Stimulated activated CD4-positive, alpha-beta T cell treated with anti-CD3 and anti-CD28 coated beads, Interleukin-12 subunit alpha, Interleukin-12 subunit beta, amount 100 ng/mL, for 4 hours (primary cell): ENCODE results near the gene PCGF3.
"Not testable (repeated sequence)": the region's sequence is repeated elsewhere in the genome, so short reads cannot be mapped to it uniquely, and the experiment has no call there.

Source experiments
- DNase-seq: peaks from one replicate; pipeline ENCODE4 v3.0.0-alpha.2; 2020

Gene PCGF3

DNA sequence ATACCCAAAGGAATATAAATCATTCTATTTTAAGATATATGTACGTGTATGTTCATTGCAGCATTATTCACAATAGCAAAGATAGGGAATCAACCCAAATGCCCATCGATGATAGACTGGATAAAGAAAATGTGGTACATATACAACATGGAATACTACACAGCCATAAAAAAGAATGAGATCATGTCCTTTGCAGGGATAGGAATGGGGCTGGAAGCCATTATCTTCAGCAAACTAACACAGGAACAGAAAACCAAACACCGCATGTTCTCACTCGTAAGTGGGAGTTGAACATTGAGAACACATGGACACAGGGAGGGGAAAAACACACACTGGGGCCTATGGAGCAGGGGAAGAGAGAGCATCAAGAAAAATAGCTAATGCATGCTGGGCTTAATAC is 101.3 kb downstream of the PCGF3 start:
- DNase-seq = not testable (repeated sequence)

DNA sequence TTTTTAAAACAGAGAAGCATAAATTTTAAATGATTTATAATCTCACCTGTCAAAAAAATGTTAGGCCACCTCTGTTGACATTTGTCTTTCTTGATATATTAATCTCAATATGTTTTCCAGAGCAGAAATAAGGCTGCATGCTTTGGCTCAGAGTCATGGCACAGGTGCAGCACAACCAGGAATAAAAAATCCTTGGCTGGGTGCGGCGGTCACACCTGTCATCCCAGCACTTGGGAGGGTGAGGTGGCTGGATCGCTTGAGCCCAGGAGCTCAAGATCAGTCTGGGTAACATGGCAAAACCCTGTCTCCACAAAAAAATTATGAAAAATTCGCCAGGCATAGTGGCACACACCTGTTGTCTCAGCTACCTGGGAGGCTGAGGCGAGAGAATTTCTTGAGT is 102.2 kb downstream of the PCGF3 start:
- DNase-seq = no peak

DNA sequence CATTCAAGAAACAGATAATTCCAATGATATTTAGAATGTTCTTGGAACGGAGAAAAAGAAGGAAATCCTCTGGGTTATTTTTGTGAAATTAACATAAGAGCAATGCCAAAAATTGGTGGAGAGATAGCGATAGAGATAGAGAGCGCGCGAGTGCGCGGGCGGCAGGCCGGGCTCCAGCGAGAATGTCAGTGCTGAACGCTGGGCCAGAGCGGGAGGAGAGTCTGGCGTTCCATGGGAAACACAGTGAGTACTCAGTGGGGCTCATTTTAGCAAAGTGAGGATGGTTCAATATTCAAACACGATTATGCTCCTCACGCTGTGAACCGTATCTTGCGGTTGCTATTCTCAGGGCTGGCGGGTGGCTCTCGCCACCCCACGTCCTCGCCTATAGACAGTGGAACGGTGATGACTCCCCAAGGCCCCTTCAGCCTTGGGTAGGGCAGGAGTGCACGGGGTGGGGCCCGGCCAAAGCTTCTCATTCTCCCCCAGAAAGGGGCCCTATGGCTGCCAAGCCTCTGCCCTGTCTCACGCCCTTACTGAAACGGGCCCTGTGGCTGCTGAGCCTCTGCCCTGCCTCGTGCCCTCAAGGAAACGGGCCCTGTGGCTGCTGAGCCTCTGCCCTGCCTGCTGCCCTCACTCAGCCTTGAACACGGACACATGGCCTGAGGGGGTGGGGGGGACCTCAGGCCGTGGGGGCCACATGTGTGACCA is 103.4 kb downstream of the PCGF3 start:
- no peak for DNase-seq

DNA sequence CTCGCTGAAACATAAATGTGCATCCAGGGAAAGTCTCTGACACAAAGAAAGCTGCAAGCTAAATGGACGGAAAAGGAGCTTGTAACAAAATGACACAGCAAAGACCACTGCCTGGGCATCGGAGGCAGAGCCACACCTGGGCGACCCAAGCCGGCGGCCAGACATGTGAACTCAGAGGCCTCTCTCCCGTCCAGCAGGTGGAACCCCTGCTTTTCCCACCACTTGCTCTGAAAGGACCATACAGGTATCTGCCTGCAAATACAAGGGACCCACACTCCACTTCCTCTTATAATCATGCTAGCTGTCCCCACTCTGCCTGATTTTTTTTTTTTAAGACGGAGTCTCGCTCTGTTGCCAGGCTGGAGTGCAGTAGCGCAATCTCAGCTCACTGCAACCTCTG is 108.3 kb downstream of the PCGF3 start:
- no peak for DNase-seq

DNA sequence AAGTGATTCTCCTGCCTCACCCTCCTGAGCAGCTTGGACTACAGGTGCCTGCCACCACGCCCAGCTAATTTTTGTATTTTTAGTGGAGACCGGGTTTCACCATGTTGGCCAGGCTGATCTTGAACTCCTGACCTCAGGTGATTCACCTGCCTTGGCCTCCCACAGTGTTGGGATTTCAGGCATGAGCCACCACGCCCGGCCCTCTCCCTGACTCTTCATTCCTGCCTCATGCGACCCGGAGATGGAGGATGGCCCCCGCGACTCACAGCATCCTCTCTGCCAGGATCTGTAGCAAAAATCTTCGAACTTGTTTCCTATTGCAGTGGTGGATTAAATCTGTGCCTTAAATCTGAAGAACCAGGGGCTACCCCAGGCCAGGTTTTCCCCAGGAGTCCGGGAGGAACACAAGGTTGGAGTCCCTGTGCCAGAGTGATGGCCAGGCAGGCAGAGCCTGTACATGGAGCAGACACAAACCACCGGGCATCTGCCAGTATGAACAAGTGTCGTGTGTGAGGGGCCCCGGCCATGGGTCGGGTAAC is 108.7 kb downstream of the PCGF3 start:
- DNase-seq = no peak

DNA sequence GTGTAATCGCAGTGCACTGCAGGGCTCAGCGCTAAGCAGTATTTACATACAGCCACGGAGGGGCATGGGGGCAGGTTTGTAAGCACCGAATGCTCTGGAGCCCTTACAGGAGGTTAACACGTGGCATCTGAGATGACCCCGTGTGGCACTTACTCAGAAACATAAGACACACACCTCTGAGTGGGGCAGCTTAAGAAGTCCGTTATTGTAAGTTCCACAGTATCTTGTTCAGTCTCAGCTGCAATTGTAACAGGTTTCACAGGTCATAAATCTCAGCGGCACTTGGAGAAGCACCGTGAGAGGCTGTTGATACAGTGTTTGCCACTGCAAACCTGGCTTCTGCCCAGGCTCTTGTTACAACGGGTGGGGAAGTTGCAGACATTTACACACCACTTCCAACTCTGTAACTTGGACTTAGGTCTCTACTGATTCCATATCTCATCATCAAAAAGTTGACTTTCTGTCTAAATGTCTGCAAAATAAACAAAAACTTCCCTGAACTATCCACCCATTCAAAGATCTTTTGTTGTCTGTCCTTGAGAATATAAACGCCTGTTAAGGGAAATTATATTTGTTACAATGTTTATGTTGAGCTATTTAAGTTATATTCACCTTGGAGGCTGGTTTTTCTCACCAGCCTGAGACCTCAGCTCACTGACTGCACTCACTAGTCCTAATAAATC is 110.0 kb downstream of the PCGF3 start:
- DNase-seq = no peak

DNA sequence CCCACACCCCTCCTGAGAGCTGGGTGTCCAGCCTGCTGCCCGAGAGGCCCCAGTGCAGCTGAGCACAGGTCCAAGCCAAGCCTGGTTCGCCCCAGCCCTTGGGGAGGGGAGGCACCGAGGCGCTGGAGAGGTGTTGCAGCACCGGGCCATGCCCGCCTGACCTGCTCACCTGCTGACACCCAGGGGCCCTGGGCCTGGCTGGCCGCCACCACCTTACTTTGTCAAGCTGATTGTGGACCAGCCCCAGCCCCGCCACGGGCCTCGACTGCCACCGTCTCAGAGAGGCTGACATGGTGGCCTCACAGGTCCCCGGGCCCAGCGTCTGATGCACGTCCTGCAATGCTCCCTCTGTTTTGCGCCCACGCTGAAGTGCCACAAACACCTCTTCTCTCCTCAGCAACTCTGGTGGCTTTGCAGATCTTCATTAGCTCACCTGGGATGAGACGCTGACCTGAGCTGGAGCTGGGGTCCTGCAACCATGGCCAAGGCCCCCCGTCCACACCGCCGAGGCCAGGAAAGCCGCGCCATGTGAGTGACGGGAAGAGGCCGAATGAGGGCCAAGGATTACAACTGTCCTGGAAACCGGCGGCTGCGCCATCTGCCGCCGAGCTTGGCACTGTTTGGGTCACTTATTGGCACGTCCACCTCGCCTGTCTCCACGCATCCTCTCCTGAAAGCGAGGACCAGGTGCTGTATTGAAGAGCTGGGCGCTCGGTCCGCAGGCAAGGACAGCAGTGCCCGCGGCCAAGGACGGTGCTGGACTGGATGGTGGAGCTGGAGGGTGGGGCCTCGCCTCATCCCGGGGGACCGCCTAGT is 112.7 kb downstream of the PCGF3 start:
- DNase-seq = no peak

DNA sequence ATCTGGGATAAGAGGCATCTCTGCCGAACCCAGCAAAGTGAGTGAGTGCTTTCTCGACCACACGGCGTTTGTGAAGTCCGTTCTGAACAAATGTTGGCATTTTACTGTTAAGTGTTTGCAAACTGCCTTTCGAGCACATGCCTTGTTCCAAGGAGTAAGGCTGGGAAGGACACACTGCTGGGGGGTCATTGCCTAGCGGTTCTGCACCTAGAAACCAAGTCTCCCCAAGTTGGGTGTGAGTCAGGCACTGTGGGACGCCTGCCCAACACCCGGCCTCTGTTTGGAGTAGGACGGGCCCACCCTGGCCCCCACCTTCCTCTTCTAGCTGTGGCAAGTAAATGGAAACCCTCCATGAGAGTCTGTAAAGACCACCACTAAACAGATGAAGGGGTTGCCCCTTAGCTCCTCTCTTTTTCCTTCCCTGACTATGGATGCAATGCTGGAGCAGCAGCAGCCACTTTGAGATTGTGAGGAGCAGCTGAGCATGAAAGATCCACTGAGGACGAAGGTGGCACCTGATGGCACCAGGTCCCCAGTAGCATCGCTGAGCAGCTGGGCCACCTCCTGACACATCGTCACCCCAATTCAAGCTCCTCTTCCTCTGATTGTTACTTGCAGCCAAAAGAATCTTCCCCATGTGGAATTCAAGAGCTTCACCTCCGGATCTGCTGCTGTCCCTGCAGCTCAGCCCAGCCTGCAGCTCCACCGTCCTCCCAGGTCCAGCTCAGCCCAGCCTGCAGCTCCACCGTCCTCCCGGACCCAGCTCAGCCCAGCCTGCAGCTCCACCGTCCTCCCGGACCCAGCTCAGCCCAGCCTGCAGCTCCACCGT is 114.0 kb downstream of the PCGF3 start:
- no peak for DNase-seq
